ENCODE data around the gene MOCS3.
A peak's percentile ranks its signal among the peaks of the same experiment; 100 is the strongest.

Gene MOCS3

GRCh38 chr20:50958615-50959542 is at the start of gene MOCS3:
MOCS3 (plus strand) TSS chr20:50958818; CDS start chr20:50958843, 25 bp downstream.
- DNase-seq (ENCODE audit: low spot score) = peak; percentile 95

GRCh38 chr20:50909413-50909812 is 49.2 kb upstream of the MOCS3 start:
- no peak for DNase-seq (ENCODE audit: low spot score)

GRCh38 chr20:50911030-50911429 is 47.6 kb upstream of the MOCS3 start:
- DNase-seq (ENCODE audit: low spot score) = no peak

GRCh38 chr20:50911716-50912115 is 46.9 kb upstream of the MOCS3 start:
- no peak for DNase-seq (ENCODE audit: low spot score)

GRCh38 chr20:50913690-50914375 is 44.8 kb upstream of the MOCS3 start:
- DNase-seq (ENCODE audit: low spot score) = no peak

GRCh38 chr20:50915424-50915823 is 43.2 kb upstream of the MOCS3 start:
- no peak for DNase-seq (ENCODE audit: low spot score)

- DNase-seq (ENCODE audit: low spot score) = no peak
Measured at GRCh38 chr20:50916257-50916656, 42.4 kb upstream of the MOCS3 start.

- DNase-seq (ENCODE audit: low spot score) = no peak
Measured at GRCh38 chr20:50916934-50917333, 41.7 kb upstream of the MOCS3 start.

- no peak for DNase-seq (ENCODE audit: low spot score)
Measured at GRCh38 chr20:50918403-50918802, 40.2 kb upstream of the MOCS3 start.

GRCh38 chr20:50919567-50919966 is 39.1 kb upstream of the MOCS3 start:
- no peak for DNase-seq (ENCODE audit: low spot score)

- DNase-seq (ENCODE audit: low spot score) = no peak
Measured at GRCh38 chr20:50920997-50921396, 37.6 kb upstream of the MOCS3 start.

- no peak for DNase-seq (ENCODE audit: low spot score)
Measured at GRCh38 chr20:50921803-50922501, 36.7 kb upstream of the MOCS3 start.

GRCh38 chr20:50924261-50924920 is 34.2 kb upstream of the MOCS3 start:
- DNase-seq (ENCODE audit: low spot score) = no peak

GRCh38 chr20:50926530-50926929 is 32.1 kb upstream of the MOCS3 start:
- DNase-seq (ENCODE audit: low spot score) = no peak

- no peak for DNase-seq (ENCODE audit: low spot score)
Measured at GRCh38 chr20:50928469-50928868, 30.1 kb upstream of the MOCS3 start.

- DNase-seq (ENCODE audit: low spot score) = peak; percentile 94
Measured at GRCh38 chr20:50929299-50930138, 29.1 kb upstream of the MOCS3 start.

- DNase-seq (ENCODE audit: low spot score) = no peak
Measured at GRCh38 chr20:50930139-50930975, 28.3 kb upstream of the MOCS3 start.

- DNase-seq (ENCODE audit: low spot score) = no peak
Measured at GRCh38 chr20:50930976-50931305, 27.7 kb upstream of the MOCS3 start.

- DNase-seq (ENCODE audit: low spot score) = peak; percentile 95
Measured at GRCh38 chr20:50931306-50932015, 27.2 kb upstream of the MOCS3 start, which contains the start of gene ADNP. ADNP (minus strand) TSS chr20:50931437; CDS start chr20:50903996, 27,441 bp downstream.
